NCI-H1930 (cell line): ENCODE measurements around the gene FGG.
"Not testable (repeated sequence)": the region's sequence is repeated elsewhere in the genome, so short reads cannot be mapped to it uniquely, and the experiment has no call there.

Experiments used
- DNase-seq, 2 experiments: peaks; one replicate each; lab custom pipeline; 2025; lab: John Stamatoyannopoulos, UW

FGG gene

GRCh38 chr4:154610582-154610981, 1.9 kb downstream of the FGG start:
- DNase-seq: no peak

GRCh38 chr4:154609532-154609931, 2.9 kb downstream of the FGG start:
- no peak for DNase-seq

GRCh38 chr4:154608361-154609252, 3.8 kb downstream of the FGG start:
- DNase-seq: no peak

- DNase-seq: no peak
Observed at GRCh38 chr4:154606728-154607723, 5.4 kb downstream of the FGG start.

- no peak for DNase-seq
Observed at GRCh38 chr4:154604696-154605200, 7.7 kb downstream of the FGG start.

- no peak for DNase-seq
Observed at GRCh38 chr4:154603033-154603943, 9.2 kb downstream of the FGG start.

- DNase-seq: no peak
Observed at GRCh38 chr4:154602404-154603020, 9.9 kb downstream of the FGG start.

GRCh38 chr4:154597798-154598774, 14.4 kb downstream of the FGG start:
- DNase-seq: no peak

GRCh38 chr4:154597281-154597680, 15.2 kb downstream of the FGG start:
- DNase-seq: not testable (repeated sequence)

- no peak for DNase-seq
Observed at GRCh38 chr4:154595807-154596206, 16.6 kb downstream of the FGG start.

- not testable (repeated sequence) for DNase-seq
Observed at GRCh38 chr4:154594343-154594742, 18.1 kb downstream of the FGG start.

- DNase-seq: no peak
Observed at GRCh38 chr4:154593868-154594267, 18.6 kb downstream of the FGG start.

GRCh38 chr4:154591890-154592289, 20.6 kb downstream of the FGG start:
- DNase-seq: no peak

GRCh38 chr4:154590329-154591006, 22.0 kb downstream of the FGG start, which contains the start of gene FGA:
Gene FGA (minus strand): TSS chr4:154590742. CDS start chr4:154590687, 55 bp downstream.
- no peak for DNase-seq

- DNase-seq: no peak
Observed at GRCh38 chr4:154589296-154590197, 22.9 kb downstream of the FGG start.

- DNase-seq: no peak
Observed at GRCh38 chr4:154588198-154588597, 24.3 kb downstream of the FGG start.

GRCh38 chr4:154586296-154587033, 26.0 kb downstream of the FGG start:
- DNase-seq: no peak
